Fibroblast of lung (primary cell): ENCODE data around the gene MNAT1. TPM values are rescaled to one million over a fixed set of nuclear protein-coding genes. Genes with fewer than 3 reads are reported as not detected.
"Not testable (repeated sequence)": the region's sequence is repeated elsewhere in the genome, so short reads cannot be mapped to it uniquely, and the experiment has no call there.

ENCODE experiments used
- DNase-seq, 2 donors: peaks; one replicate each; pipeline versions ENCODE4 v3.0.0 to v3.0.0-alpha.2; 2010; ENCODE audit warnings: low read depth in 2 of 2
- H2AFZ ChIP-seq: 2 replicates; pipeline ENCODE4 v1.5.1; 2012; ENCODE audit warnings: low read length, control low read depth, inconsistent platforms
- H3K27ac ChIP-seq: 2 replicates; pipeline ENCODE4 v1.5.1; 2011; ENCODE audit warnings: low read length, control low read depth; ENCODE audit not compliant: insufficient read depth
- H3K27me3 ChIP-seq: 2 replicates; pipeline ENCODE4 v1.5.1; 2011; ENCODE audit warnings: mild to moderate bottlenecking, low read length; ENCODE audit not compliant: control insufficient read depth, insufficient read depth
- H3K36me3 ChIP-seq: 2 replicates; pipeline ENCODE4 v1.5.1; 2011; ENCODE audit warnings: low read length; ENCODE audit not compliant: control insufficient read depth, insufficient read depth
- H3K4me1 ChIP-seq: 2 replicates; pipeline ENCODE4 v1.5.1; 2011; ENCODE audit warnings: low read length; ENCODE audit not compliant: control insufficient read depth, insufficient read depth; ENCODE audit errors: extremely low read depth
- H3K4me2 ChIP-seq: 2 replicates; pipeline ENCODE4 v1.5.1; 2011; ENCODE audit warnings: low read length, control low read depth; ENCODE audit not compliant: insufficient read depth; ENCODE audit errors: extremely low read depth
- H3K4me3 ChIP-seq, 4 experiments: fragments of 200-600 bp in 1 of 4; sonication (generic) in 1 of 4; replicated peaks in 1 of 4; 2 replicates each; pipeline ENCODE4 v1.5.1; 2011 to 2016; ENCODE audit warnings: low read length in 4 of 4, low read depth in 3 of 4, mild to moderate bottlenecking in 3 of 4, control low read depth in 2 of 4, inconsistent platforms in 1 of 4, mixed read lengths in 1 of 4; ENCODE audit not compliant: insufficient read depth in 1 of 4; ENCODE audit errors: control extremely low read depth in 1 of 4
- H3K79me2 ChIP-seq: 2 replicates; pipeline ENCODE4 v1.5.1; 2012; ENCODE audit warnings: mild to moderate bottlenecking, low read length, inconsistent platforms; ENCODE audit not compliant: control insufficient read depth, insufficient read depth
- H3K9ac ChIP-seq: 2 replicates; pipeline ENCODE4 v1.5.1; 2011; ENCODE audit warnings: mild to moderate bottlenecking, low read length, control low read depth; ENCODE audit not compliant: insufficient read depth
- H3K9me3 ChIP-seq: 2 replicates; pipeline ENCODE4 v1.5.1; 2012; ENCODE audit warnings: low read depth, low read length; ENCODE audit not compliant: control insufficient read depth, insufficient read depth
- H4K20me1 ChIP-seq: 2 replicates; pipeline ENCODE4 v1.5.1; 2011; ENCODE audit warnings: low read length; ENCODE audit not compliant: control insufficient read depth, insufficient read depth; ENCODE audit errors: extremely low read depth
- CTCF ChIP-seq, 2 donors: IDR thresholded peaks in 1 of 2; conservative IDR thresholded peaks in 1 of 2; 1 replicate in 1 of 2; 2 replicates in 1 of 2; pipeline ENCODE4 v1.5.1; 2011 to 2012; ENCODE audit warnings: low read length in 2 of 2, control low read depth in 1 of 2, inconsistent platforms in 1 of 2, low read depth in 1 of 2, mild to moderate bottlenecking in 1 of 2
- EZH2 ChIP-seq: IDR thresholded peaks from 2 replicates; pipeline ENCODE4 v1.5.1; 2012; ENCODE audit warnings: low read length, control low read depth, mild to moderate bottlenecking; ENCODE audit errors: missing control alignments
- polyA plus RNA-seq, 2 donors: library from polyadenylated mRNA; depleted of rRNA in 1 of 2; stranded (reverse) in 1 of 2; unstranded in 1 of 2; fragments of >200 nt; gene quantifications; 2 replicates each; pipeline ENCODE4 v1.2.1, GENCODE V29; 2011 to 2012; ENCODE audit warnings: missing spikeins in 1 of 2
- total RNA-seq: library from RNA; depleted of rRNA; stranded (reverse); fragments of >200 nt; gene quantifications from 2 replicates; pipeline ENCODE4 v1.2.1, GENCODE V29; 2014

The MNAT1 gene
- total and polyA plus RNA-seq, 2 donors (not counting 1 experiment from before 2014, with no cell fraction given) = 48.2 to 58.5 TPM

- H3K36me3 ChIP-seq = no peaks in the 10 kb centered on the region
- H3K4me2 ChIP-seq = no peak overlapping the region
- DNase-seq = no peak
- H3K4me1 ChIP-seq = no peaks in the 10 kb centered on the region
- H3K27ac ChIP-seq = no peak overlapping the region
- no peaks in the 10 kb centered on the region for H4K20me1 ChIP-seq
- TF ChIP-seq CTCF (conservative IDR thresholded peaks at IDR 0.05 in 1 of 2, IDR thresholded peaks at IDR 0.05 in 1 of 2; ENCODE audit: low read depth in 1 of 2, low read length in 2 of 2) (no peak), EZH2 (no peak)
- no peaks in the 10 kb centered on the region for H3K27me3 ChIP-seq
- H3K79me2 ChIP-seq = no peaks in the 10 kb centered on the region
- no peak overlapping the region for H3K4me3 ChIP-seq
- no peak overlapping the region for H2AFZ ChIP-seq
- no peak overlapping the region for H3K9ac ChIP-seq
- no peaks in the 10 kb centered on the region for H3K9me3 ChIP-seq
Measured at GRCh38 chr14:60845523-60845922, 111.0 kb downstream of the MNAT1 start.

GRCh38 chr14:60848066-60848465 lies 113.5 kb downstream of the MNAT1 start:
- H3K27ac ChIP-seq = no peak overlapping the region
- no peak overlapping the region for H3K4me3 ChIP-seq
- no peaks in the 10 kb centered on the region for H3K27me3 ChIP-seq
- H3K9ac ChIP-seq = no peak overlapping the region
- H4K20me1 ChIP-seq = no peaks in the 10 kb centered on the region
- no peak for TF ChIP-seq EZH2
- no peak for TF ChIP-seq CTCF (conservative IDR thresholded peaks at IDR 0.05 in 1 of 2, IDR thresholded peaks at IDR 0.05 in 1 of 2; ENCODE audit: low read depth in 1 of 2, low read length in 2 of 2)
- no peaks in the 10 kb centered on the region for H3K4me1 ChIP-seq
- no peak overlapping the region for H3K4me2 ChIP-seq
- H3K36me3 ChIP-seq = no peaks in the 10 kb centered on the region
- no peaks in the 10 kb centered on the region for H3K79me2 ChIP-seq
- no peak for DNase-seq
- H2AFZ ChIP-seq = no peak overlapping the region
- no peaks in the 10 kb centered on the region for H3K9me3 ChIP-seq

GRCh38 chr14:60851692-60852091 lies 117.1 kb downstream of the MNAT1 start:
- not testable (repeated sequence) for H3K27me3 ChIP-seq, H2AFZ ChIP-seq, H3K4me1 ChIP-seq, H4K20me1 ChIP-seq, H3K79me2 ChIP-seq, H3K4me2 ChIP-seq, H3K9me3 ChIP-seq, DNase-seq, H3K9ac ChIP-seq, H3K27ac ChIP-seq, H3K36me3 ChIP-seq, H3K4me3 ChIP-seq
